ENCODE data around the gene ZMYM5.
"Not testable (repeated sequence)": the region's sequence is repeated elsewhere in the genome, so short reads cannot be mapped to it uniquely, and the experiment has no call there.

Gene ZMYM5

GRCh38 chr13:19818223-19818842 is 45.1 kb downstream of the ZMYM5 start:
- no peak for DNase-seq

GRCh38 chr13:19817510-19818158 is 45.8 kb downstream of the ZMYM5 start:
- no peak for DNase-seq

- DNase-seq: no peak
These were observed 46.3 kb downstream of the ZMYM5 start for GRCh38 chr13:19817106-19817505.

GRCh38 chr13:19815842-19816241 is 47.6 kb downstream of the ZMYM5 start:
- not testable (repeated sequence) for DNase-seq

GRCh38 chr13:19810996-19811881 is 52.2 kb downstream of the ZMYM5 start:
- DNase-seq: no peak

- no peak for DNase-seq
These were observed 53.3 kb downstream of the ZMYM5 start for GRCh38 chr13:19810151-19810550.

GRCh38 chr13:19805765-19806164 is 57.7 kb downstream of the ZMYM5 start:
- no peak for DNase-seq

- peak; percentile 57 for DNase-seq
These were observed 67.5 kb downstream of the ZMYM5 start for GRCh38 chr13:19795956-19796355.

- DNase-seq: peak; percentile 18
These were observed 68.8 kb downstream of the ZMYM5 start for GRCh38 chr13:19794631-19795030.

- DNase-seq: no peak
These were observed 71.4 kb downstream of the ZMYM5 start for GRCh38 chr13:19791953-19792537.

- peak; percentile 93 for DNase-seq
These were observed 80.4 kb downstream of the ZMYM5 start, which contains the start of gene PSPC1 for GRCh38 chr13:19782727-19783682. TSS of gene PSPC1 (minus strand) at chr13:19782945. CDS start at chr13:19782757, 188 bp downstream.

GRCh38 chr13:19782049-19782726 is 81.3 kb downstream of the ZMYM5 start:
- DNase-seq: peak; percentile 23

- DNase-seq: no peak
These were observed 81.9 kb downstream of the ZMYM5 start for GRCh38 chr13:19781526-19781925.

GRCh38 chr13:19780753-19781418 is 82.6 kb downstream of the ZMYM5 start:
- not testable (repeated sequence) for DNase-seq

Data from MV-4-11 (cell line).